ENCODE data around the gene A1BG.
"Not testable (repeated sequence)": the region's sequence is repeated elsewhere in the genome, so short reads cannot be mapped to it uniquely, and the experiment has no call there.

The A1BG gene

DNA sequence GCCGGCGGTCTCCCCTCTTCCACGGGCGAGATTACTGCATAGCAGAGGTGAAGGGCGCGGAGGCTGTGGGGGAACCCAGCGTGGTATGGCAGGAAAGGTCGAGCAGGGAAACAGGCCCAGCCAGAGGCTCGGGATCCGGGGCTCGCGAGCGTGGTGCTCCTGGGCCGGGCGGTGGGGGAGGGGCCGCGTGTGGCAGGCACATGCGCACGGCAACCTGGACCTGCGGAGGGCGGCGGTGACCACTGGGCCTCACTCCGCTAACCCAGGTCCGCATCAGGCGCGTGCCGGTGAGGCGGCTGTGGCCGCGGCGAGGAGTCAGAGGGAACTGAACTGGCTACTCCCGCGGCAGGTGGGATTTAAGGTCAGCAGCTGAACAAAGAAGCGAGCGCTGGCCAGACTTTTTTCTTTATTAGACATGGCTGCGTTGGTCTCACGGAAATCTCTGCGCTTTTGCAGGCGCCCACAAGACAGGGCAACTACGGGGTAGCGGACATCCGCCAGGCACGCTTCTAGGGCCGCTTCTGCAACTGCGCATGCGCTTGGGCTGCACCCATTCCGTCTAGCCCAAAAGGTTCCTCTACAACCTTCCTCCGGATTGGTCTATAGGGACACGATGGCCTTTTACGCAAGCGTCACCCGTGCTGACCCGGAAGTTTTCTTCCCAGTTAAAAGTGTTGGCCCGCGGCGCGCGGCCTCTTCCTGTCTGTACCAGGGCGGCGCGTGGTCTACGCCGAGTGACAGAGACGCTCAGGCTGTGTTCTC is 33.5 kb upstream of the A1BG start, which contains the start of gene RPS5:
Gene RPS5 (plus strand): TSS at position 694 of the 762 bp plus-strand sequence. CDS start 869 bp downstream, outside the sequence.
- peak; percentile 97 for DNase-seq (ENCODE audit: low spot score)

DNA sequence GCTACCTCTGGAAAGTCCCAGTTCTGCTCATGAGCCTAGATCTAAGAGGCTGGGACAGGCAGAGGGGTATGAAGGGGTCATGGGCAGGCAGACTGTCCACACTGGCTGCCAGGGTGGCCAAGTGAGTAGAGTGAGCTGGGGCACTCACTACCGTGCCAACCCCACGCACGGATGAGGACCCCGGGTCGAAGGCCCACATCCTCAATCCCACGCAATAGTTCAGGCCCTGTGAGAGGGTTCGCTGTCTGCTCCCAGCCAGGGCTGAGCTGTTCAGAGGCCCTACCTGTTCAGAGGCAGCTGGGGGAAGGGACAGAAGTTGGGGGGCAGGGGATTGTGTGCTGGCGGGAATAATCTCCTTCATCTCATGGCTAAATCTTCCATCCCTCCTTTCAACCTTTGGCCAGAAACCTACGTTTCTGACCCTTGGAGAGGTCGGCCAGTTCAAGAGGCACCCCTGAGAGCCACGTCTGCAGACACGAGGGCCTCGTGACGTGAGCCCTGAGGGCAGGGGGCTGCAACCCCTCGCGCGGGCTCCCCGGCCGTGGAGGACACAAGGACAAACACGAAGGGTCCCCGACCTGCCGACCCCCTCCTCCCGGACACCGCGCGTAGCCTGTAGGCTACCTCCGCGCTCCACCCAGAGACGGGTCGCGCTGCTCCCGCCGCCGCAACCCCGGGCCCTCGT is 32.7 kb upstream of the A1BG start:
- DNase-seq (ENCODE audit: low spot score), result peak; percentile 37

DNA sequence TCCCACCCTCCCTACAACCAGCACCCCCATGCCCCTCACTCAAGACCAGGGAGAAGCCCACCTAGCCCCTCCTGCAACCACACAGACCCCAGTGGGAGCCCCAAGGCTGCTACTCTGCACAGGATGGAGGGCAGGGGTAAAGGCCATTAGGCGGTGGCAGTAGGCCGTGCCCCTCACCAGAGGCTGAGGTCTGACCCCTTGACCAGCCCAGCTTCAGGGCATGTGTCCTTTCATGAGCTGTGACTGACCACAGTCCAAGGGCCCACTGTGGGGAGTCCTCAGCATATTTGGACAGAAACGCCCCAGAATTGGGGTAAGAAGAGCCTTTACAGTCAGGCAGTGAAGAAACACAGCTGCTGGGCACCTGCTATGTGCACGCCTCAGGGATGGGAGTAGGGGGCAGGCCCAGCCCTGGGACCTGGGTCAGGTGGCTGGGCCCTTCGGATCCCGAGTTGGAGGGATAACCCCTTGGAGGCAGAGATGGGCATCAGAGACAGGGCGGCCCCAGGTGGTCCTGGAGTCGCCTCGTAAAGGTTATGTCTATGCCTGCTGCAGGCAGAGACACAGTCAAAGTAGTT is 32.1 kb upstream of the A1BG start:
- DNase-seq (ENCODE audit: low spot score), result no peak

DNA sequence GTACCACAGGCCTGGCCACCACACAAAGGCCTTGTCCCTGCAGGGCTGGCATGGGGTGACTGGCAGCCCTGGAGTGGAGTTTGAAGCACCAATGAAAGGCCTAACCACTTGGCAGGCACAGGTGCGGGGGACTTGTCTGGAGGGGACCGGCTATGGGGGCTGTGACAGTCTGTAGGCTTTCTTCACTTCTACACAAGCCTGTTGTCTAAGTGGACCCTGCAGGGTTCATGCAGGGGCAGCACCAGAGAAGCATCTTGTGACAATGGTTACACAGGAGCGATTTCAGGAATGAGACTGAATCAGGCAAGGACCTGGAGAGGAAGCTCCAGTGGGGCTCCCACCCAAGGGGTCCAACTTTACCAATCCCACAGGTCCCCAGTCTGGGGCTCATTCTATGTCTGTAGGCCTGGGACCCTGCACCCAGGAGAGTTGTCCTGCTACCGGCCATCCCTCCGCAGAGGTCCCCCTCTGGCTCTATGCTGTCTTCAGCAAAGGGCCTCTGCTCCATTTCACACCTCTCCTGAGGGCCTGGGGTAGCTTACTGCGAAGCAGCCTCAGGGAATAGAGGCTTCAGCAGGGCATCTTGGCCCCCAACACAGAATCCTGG is 29.8 kb upstream of the A1BG start:
- DNase-seq (ENCODE audit: low spot score), result no peak

DNA sequence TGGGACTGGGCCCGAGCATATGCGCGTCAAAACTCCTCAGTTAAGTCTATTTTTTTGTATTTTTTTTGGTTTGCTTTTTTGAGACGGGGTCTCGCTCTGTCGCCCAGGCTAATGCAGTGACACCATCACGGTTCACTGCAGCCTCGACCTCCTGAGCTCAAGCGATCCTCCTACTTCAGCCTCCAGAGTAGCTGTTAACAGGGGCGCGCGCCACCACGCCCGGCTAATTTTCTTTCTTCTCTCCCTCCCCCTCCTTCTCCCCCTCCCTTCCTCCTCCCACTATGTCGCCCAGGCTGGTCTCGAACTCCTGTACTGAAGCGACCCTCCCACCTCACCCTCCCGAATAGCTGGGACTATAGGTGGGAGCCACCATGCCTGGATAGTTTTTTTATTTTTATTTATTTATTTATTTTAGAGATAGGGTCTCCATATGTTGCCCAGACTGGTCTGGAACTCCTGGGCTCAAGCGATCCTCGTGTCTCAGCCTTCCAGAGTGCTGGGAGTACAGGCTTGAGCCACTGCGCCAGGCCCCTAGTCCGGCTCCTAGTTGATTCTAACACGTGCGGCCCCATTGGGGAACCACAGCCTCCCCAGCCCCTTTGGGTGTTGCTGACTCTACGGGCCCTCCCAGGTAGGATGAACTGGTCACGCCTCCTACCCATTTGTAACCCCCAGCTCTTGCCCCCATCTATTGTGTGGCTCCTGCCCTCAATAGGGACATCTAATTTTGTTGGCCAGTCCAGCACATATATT is 28.3 kb upstream of the A1BG start:
- no peak for DNase-seq (ENCODE audit: low spot score)

DNA sequence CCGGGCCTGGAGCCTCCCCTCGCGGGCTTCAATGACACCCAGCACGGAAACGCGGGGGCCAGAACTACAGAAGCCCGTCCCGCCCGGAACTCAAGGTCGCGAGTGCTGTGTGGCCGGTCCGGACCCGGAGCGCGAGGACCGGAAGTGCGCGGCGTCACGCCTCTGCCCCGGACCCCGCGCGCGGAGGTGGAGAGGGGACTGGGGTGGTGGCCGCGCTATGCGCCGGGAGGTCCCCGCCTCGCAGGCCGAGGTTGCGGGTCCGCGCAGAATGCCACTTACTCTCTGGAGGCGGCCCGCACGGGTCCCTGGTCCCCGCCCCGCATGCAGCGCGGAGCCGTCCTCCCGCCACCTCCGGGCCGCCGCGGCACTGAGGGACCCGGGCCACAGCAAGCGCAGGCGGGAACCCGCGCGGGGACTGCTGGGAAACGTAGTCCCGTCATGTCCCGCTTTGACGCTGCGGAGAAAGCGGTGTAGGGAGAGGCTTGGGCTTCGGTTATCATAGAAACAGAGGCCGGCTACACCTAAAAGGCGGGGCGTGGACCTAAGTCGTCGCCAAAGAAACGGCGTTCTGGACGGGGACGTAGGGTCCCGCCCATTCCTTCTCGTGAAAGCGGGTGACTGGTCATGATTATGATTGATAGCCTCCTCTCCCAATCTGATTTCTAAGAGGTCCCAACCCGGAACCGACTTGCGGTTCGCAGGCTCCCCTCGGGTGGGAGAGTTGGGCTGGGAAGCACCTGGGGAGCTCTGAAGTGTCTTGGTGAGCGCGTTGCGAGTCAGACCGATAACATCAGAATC is 27.6 kb upstream of the A1BG start, which contains the start of gene ZNF837:
Gene ZNF837 (minus strand): TSS at position 369 of the 798 bp plus-strand sequence. CDS start 11,698 bp downstream, outside the sequence.
- peak; percentile 92 for DNase-seq (ENCODE audit: low spot score)

DNA sequence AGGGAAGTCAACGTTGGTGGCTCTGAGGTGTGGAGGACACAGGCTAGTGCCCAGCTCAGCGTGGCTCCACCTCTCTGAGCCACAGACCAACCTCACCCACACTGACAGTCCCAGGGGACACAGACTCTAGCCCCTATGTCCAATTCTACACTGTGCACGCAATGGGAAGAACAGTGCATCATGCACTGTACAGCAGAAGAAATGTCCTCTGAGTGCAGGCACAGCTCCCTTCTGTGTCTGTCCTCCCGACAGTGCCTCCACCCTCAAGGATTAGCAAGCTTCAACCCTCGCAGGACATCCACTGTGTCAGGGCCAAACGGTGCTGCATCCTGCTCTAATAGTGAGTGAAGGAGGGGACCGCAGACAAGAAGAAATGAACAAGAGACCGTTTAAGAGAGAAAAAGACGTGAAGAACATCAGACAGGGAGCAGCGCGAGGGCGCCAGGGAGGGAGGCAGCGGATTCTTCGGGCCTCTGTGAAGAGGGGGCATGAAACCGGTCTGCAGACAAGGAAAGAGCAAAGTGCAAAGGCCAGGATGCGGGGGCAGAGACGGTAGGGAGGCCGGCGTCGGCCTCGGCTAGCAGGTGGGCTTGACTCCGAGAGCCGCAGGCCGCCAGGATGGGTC is 26.9 kb upstream of the A1BG start:
- DNase-seq (ENCODE audit: low spot score), result no peak

DNA sequence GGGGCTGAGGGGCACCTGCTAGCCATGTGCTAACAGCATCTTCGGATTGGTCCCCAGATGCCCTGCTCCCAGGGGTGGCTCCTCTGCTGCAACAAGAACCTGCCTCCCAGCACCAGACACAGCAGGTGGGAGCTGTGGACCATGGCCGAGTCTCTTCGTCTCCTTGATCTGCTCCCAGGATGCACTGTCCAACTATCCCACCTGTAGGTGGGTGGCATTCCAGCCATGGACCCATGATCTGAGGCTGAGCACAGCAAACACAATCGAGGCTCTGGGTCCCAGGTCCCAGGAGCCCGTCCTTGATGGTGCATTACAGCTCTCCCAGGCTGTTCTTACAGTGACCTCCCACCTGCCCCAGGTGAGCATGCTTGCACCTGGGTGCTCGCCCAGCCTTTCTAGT is 26.0 kb upstream of the A1BG start:
- no peak for DNase-seq (ENCODE audit: low spot score)

DNA sequence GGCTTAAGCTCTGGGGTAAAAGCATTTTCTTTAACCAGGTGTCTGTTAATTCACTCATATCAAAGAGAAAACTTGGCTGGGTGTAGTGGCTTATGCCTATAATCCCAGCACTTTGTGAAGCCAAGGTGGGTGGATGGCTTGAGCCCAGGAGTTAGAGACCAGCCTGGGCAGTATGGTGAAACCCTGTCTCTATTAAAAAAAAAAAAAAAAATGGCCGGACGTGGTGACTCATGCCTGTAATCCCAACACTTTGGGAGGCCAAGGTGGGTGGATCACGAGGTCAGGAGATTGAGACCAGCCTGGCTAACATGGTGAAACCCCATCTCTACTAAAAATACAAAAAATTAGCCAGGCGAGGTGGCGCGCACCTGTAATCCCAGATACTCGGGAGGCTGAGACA is 23.4 kb upstream of the A1BG start:
- not testable (repeated sequence) for DNase-seq (ENCODE audit: low spot score)

DNA sequence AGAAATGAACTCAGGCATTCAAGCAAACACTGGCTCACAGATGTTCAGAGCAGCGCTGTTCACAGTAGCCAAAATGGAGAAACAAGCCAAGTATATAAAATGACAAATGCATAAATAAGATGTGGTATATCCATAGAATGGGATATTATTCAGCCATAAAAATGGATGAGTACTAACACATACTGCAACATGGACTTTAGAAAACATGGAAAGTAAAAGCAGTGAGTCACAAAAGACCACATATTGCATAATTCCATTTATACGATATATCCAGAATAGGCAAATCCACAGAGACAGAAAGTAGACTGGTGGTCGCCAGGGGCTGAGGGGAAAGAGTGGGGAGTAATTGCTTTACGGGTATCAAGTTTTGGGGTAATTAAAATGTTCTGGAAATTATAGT is 20.9 kb upstream of the A1BG start:
- DNase-seq (ENCODE audit: low spot score), result no peak

DNA sequence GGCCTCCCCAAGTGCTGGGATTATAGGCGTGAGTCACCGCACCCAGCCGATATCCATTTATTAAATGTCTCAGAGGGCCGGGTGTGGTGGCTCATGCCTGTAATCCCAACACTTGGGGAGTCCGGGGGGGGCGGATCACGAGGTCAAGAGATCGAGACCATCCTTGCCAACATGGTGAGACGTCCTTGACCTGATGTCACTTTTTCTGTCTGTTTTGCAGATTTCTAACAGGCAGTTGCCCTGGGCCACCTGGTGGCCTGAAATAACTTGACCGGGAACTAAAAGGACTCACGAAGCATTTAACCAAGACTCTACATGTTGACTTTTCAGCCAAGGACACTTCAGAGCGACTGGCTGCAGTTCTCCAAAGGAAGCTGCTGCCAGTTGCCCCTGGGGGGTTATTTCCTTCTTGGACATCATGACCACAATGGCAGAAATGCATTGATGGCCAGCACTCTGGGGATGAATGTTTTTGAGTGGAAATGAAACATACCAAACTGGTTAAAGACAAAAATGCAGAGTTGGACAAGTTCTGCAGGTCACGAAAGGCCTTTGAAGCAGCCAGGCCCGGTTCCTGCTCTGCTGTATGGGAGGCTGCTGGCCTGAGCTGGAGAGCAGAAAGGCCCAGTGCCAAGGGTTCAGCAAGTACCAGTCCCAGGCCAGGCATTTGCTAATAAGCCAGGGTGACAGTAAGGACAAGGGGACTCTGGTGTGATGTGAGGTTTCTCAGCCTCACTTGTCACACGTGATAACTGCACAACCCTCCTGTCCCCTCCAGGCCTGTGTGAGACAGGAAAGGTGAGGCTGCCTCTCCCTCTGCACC is 19.2 kb upstream of the A1BG start:
- no peak for DNase-seq (ENCODE audit: low spot score)

DNA sequence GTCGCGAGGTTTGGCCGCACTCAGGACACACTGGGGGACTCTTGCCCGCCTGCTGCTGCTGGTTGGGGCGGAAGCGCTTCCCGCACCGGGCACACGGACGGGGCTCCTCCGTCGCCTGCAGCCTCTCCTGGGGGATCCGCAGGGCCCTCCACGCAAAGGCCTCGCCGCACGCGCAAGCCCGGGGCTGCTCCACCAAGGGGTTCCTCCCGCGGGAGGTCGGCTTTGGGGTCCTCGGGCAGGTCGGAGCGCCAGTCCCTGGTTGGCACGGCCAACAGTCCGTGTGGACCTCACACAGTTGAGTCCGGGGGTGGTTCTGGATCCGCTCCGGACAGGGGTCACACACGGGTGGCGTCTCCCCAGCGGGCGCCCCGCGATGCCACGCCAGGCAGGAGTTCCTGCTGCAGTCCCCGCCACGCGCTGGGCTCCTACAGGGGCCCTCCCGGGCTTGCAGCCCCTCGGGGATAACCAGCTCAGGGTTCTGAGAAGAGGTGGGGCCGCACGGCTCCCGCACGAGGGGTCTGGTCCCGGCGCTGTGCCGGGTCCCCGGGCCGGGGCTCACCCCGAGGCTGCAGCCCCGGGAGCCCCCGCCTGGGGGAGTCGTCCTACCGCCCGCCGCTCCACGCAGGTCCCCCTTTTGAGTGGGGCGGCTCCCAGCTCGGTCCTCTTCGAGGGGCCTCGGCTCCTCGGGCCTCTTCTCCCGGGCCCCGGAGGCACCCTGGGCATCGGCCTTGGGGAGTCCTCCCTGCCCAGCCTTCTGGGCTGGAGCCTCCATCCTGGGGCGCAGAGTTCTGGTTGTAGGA is 15.5 kb upstream of the A1BG start:
- no peak for DNase-seq (ENCODE audit: low spot score)

DNA sequence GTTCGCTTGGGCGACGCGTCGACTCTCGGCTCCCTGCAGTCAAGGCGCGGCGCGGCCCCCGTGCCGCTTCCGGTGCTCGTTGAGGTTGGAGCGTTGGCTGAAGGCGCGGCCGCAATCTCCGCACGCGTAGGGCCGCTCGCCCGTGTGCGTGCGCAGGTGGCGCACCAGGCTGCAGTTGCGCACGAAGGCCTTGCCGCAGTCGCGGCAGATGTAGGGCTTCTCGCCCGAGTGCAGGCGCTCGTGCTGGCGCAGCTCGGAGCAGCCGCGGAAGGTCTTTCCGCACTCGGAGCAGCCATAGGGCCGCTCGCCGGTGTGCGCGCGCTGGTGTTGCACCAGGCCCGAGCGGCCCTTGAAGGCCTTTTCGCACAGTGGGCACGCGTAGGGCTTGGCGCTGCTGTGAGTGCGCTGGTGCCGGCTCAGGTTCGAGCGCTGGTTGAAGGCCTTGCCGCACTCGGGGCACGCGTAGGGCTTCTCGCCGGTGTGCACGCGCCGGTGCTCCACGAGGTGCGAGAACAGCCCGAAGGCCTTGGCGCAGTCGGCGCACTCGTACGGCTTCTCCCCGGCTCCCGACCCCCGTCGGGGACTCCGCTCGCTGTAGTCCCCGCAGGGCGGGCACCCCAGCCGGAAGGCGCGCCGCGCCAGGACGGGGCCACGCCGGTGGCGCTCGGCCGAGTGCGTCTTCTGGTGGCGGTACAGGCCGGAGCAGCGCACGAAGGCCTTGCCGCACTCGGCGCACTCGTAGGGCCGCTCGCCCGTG is 14.6 kb upstream of the A1BG start:
- peak; percentile 18 for DNase-seq (ENCODE audit: low spot score)

DNA sequence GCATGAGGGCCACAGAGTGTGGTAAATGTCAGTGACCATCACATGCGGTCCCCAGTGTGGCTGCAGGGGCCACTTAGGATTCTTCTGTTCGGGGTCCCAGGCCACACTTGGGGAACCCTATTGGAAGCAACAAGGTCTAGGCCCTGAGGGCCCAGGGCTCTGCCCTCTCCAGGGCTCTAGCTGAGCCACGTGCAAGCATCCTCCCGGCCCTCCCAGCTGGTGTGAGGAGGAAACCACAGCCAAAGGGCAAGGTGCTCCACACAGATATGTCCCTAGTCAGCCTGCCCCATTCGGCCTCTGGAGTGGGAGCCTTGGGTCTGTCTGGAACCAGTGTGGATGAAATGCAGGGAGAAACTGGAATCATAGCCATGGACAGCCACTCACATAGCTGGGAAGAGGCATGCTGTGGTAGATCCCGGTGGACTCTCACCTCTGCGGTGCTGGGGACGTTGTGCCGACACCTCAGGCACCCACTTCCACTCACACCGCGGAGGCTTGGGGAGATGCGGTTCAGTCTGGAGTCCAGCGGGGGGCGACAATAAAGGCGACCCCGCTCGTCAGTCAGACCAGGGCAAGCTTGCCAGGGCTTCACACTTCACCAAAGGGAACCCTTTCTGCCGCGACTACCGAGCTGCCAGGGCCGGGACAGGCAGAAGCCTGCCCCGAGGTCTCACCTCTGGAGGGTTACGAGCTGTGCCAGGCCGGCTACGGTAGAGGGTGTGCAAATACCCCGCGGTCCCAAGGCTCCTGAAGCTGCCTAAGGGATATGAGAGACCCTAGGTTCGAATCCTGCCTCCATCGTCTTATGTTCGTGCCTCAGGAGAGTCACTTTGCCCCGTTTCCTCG is 13.5 kb upstream of the A1BG start:
- peak; percentile 14 for DNase-seq (ENCODE audit: low spot score)

DNA sequence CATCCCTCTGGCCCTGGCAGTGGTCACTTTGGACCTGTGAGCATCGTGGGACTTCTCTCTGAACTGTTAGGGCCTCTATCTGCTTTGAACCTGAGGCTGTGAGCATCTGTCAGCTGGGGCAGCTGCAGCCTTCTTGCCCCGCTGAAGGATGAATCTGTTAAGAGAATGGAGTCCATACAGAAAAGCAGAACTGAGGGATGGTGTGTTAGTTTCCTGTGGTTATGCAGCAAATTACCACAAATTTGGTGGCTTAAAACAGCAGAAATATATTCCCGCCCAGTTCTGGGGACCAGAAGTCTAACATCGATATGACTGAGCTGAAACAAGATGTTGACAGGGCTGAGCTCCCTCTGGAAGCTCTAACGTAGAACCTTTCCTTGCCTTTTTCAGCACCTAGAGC is 10.9 kb upstream of the A1BG start:
- no peak for DNase-seq (ENCODE audit: low spot score)

DNA sequence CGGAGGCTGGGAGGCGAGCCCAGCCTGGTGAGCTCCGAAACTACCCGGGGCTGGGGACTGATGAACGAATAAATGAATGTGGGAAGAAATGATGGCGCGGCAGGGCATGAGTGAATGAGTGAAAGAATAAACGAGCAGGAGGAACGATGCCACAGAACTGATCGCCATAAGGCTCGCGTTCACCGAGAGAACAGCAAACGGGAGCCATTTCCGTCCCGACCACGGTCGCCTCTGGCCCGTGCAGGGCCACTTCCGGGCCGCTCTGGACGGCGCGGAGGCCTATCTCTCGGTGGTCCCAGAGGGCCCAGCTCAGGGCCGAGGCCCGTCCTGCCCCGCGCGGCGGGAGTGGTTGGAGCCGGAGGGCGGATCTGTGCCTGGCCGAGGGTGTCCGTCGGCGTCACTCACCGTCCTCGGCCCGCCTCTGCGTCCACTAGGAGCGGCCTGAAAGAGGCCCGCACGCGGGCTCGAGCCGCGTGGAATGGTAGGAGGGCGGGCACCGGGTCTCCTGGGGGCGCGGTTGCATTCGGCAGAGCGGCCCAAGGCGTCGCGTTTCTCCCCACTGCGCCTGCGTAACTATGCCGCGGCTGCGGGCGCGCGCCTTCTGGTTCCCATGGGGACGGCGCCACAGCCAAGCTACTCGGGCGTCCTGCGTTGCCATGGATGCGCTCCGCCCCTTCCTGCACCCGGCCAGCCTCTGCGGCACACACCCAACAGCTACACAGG is 9.1 kb upstream of the A1BG start, which contains the start of gene ZNF497:
Gene ZNF497 (minus strand): TSS at position 480 of the 723 bp plus-strand sequence. CDS start 5,116 bp downstream, outside the sequence.
- DNase-seq (ENCODE audit: low spot score), result peak; percentile 99

Data from D341Med (cell line).